ENCODE results near the gene SLN.

DNA sequence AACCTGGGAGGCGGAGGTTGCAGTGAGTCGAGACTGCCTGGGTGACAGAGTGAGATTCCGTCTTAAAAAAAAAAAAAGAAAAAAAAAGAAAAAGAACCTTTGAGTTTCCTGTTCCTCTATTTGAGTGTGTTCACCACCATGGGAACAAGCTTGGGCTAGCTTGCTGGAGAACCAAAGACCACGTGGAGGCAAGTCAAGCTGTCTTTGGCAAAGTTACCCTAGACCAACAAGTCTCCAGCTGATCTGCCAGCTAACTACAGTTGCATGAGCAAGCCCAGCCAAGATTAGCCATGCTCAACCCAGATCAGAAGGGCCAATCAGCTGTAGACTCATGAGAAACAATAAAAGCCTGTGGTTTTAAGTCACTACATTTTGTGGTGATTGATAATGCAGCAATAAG lies 29.7 kb downstream of the SLN start:
- no peak for TF ChIP-seq CTCF (IDR thresholded peaks at IDR 0.05)
- TF ChIP-seq POLR2A (IDR thresholded peaks at IDR 0.05) = no peak
